Lung (tissue), 12 donors: Measurements from ENCODE around the gene FBXL19. TPM values are rescaled to one million over a fixed set of nuclear protein-coding genes. Genes with fewer than 3 reads are reported as not detected.

Experiments used
- ATAC-seq: fragments of 200-7000 bp; cut with Tn5 transposase; one replicate; pipeline ENCODE4 v1.9.1; 2020; ENCODE audit warnings: moderate number of reproducible peaks; ENCODE audit not compliant: insufficient read depth, low FRiP score
- DNase-seq, 3 donors: peaks; one replicate each; pipeline ENCODE4 v3.0.0-alpha.2; 2013 to 2017
- H3K27ac ChIP-seq, 2 donors: one replicate each; pipeline ENCODE4 v1.5.1; 2013; ENCODE audit warnings: mild to moderate bottlenecking in 2 of 2, moderate library complexity in 2 of 2, control low read depth in 1 of 2, inconsistent platforms in 1 of 2, low read depth in 1 of 2, low read length in 1 of 2
- H3K27me3 ChIP-seq, 3 donors: one replicate each; pipeline ENCODE4 v1.5.1; 2013; ENCODE audit warnings: low read length in 2 of 3; ENCODE audit not compliant: control insufficient read depth in 3 of 3, insufficient read depth in 3 of 3
- H3K36me3 ChIP-seq, 4 donors: one replicate each; pipeline ENCODE4 v1.5.1; 2013; ENCODE audit warnings: low read length in 4 of 4, mild to moderate bottlenecking in 1 of 4, moderate library complexity in 1 of 4; ENCODE audit not compliant: control insufficient read depth in 4 of 4, insufficient read depth in 4 of 4
- H3K4me1 ChIP-seq, 5 donors: one replicate each; pipeline ENCODE4 v1.5.1; 2013; ENCODE audit warnings: low read length in 5 of 5, mild to moderate bottlenecking in 2 of 5, moderate library complexity in 1 of 5; ENCODE audit not compliant: control insufficient read depth in 5 of 5, insufficient read depth in 5 of 5
- H3K4me3 ChIP-seq: one replicate; pipeline ENCODE4 v1.5.1; 2013; ENCODE audit warnings: mild to moderate bottlenecking, control low read depth, moderate library complexity
- H3K9ac ChIP-seq, 2 donors: one replicate each; pipeline ENCODE4 v1.5.1; 2013; ENCODE audit warnings: low read length in 2 of 2, control low read depth in 1 of 2; ENCODE audit not compliant: insufficient read depth in 1 of 2
- H3K9me3 ChIP-seq, 4 donors: one replicate each; pipeline ENCODE4 v1.5.1; 2013; ENCODE audit warnings: low read length in 3 of 4, mild to moderate bottlenecking in 1 of 4, moderate library complexity in 1 of 4; ENCODE audit not compliant: control insufficient read depth in 4 of 4, insufficient read depth in 3 of 4
- CTCF ChIP-seq: IDR thresholded peaks from 2 replicates; pipeline ENCODE4 v1.5.1; 2012; ENCODE audit warnings: mild to moderate bottlenecking; ENCODE audit errors: control extremely low read depth, extremely low read depth
- WGBS, 2 donors: extraction: QIAGEN DNeasy Blood & Tissue Kit; methylation state at CpG; one replicate each; pipeline ENCODE4 v1.1.7; 2013; 5-methylcytosine and 5-hydroxymethylcytosine counted together
- polyA plus RNA-seq, 2 donors: library from polyadenylated mRNA; stranded (reverse); fragments of 200-250 nt; gene quantifications; one replicate each; pipeline ENCODE4 v1.2.1, GENCODE V29; 2013
- total RNA-seq, 2 donors: library from RNA; depleted of rRNA in 1 of 2; stranded (reverse); fragments of >200 nt in 1 of 2; gene quantifications; one replicate each; pipeline ENCODE4 v1.2.1, GENCODE V29; 2014 to 2021
- donor health status: control.
- donor health status: control.
- donor health status: Bipolar disorder and iron deficiency.
- donor health status: healthy.
- donor health status: DM: yes; HTN: yes; CAD: no.

The FBXL19 gene
- total and polyA plus RNA-seq, 4 donors = 10.3 to 17.3 (median 13.2) TPM

DNA sequence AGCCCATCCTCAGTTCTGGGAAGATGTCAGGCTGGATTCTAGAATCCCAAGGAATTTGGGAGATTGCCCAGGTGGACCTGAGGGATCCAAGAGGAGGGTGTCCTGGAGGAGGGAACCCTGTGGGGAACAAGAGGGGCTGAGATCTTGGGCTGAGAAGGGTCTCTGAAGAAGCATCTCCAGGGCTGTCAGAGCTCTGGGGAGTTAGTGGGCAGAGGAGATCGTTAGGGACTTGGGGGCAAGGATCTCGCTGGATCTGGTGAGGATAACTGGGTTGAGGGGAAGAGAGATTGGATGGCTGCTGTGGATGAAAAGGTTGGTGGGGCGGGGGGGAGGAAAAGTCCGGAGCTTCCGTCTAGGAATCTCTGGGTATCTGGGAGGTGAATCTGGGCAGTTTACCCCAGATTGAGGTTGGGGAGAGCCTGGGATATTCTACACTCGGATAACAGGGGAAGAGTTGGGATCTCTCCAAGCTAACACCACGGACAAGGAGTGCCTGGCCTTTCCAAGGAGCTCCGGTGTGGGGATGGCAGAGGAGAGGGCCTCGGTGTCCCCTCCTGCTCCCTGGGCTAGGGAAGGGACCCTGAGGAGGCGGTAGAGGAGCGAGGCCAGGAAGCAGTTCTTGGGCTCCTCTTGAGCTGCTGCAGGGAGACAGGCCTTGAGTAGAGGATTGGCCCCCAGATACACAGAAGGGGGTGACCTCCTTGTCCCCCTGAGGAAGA is 1.7 kb downstream of the FBXL19 start:
- no peaks in the 10 kb centered on the region for H3K27me3 ChIP-seq
- no peak for TF ChIP-seq CTCF
- no peaks in the 10 kb centered on the region for H3K9me3 ChIP-seq
- ATAC-seq = no peak
- no peak overlapping the region for H3K4me3 ChIP-seq
- peak in 1 of 3 donors; percentile 16 for DNase-seq
- peaks cover 0 to 14% (median 6%) of the 10 kb centered on the region in 4 donors for H3K36me3 ChIP-seq
- peaks cover 0 to 8% (median 7%) of the 10 kb centered on the region in 5 donors for H3K4me1 ChIP-seq
- H3K27ac ChIP-seq = no peak overlapping the region
- WGBS, 2 donors = 78 to 89% methylated on average over 11 of the region's 11 CpGs
- peak overlapping the region in 1 of 2 donors; percentile 42 for H3K9ac ChIP-seq

GRCh38 chr16:30925632-30925987 is 2.2 kb downstream of the FBXL19 start:
- WGBS, 2 donors = 95 to 96% methylated on average over 26 of the region's 26 CpGs
- H3K27me3 ChIP-seq = no peaks in the 10 kb centered on the region
- no peak for TF ChIP-seq CTCF
- no peak overlapping the region for H3K27ac ChIP-seq
- H3K4me1 ChIP-seq = peaks cover 0 to 8% (median 7%) of the 10 kb centered on the region in 5 donors
- no peak for DNase-seq
- H3K4me3 ChIP-seq = no peak overlapping the region
- no peak overlapping the region for H3K9ac ChIP-seq
- ATAC-seq = no peak
- no peaks in the 10 kb centered on the region for H3K9me3 ChIP-seq
- peaks cover 0 to 19% (median 8%) of the 10 kb centered on the region in 4 donors for H3K36me3 ChIP-seq

- no peaks in the 10 kb centered on the region for H3K27me3 ChIP-seq
- DNase-seq (no peak), ATAC-seq (no peak)
- WGBS, 2 donors = 63 to 65% methylated on average over 10 of the region's 10 CpGs
- peaks cover 0 to 25% (median 9%) of the 10 kb centered on the region in 4 donors for H3K36me3 ChIP-seq
- H3K27ac ChIP-seq = no peak overlapping the region
- H3K4me3 ChIP-seq = no peak overlapping the region
- peaks cover 0 to 2% (median 0%) of the 10 kb centered on the region in 4 donors for H3K9me3 ChIP-seq
- peaks cover 0 to 8% (median 7%) of the 10 kb centered on the region in 5 donors for H3K4me1 ChIP-seq
- H3K9ac ChIP-seq = no peak overlapping the region
- TF ChIP-seq CTCF = no peak
These were observed 2.8 kb downstream of the FBXL19 start for GRCh38 chr16:30925995-30926811.
